IMR-90 (cell line): ENCODE data around the gene GDF10.

Experiments
- BHLHE40 ChIP-seq: fragments of 150-350 bp; IDR thresholded peaks from 2 replicates; pipeline ENCODE4 v1.6.1; 2016; ENCODE audit warnings: mild to moderate bottlenecking, low read depth, low read length
- CEBPB ChIP-seq: IDR thresholded peaks from 2 replicates; pipeline ENCODE4 v1.6.1; 2012; ENCODE audit warnings: low read depth, low read length, improper control_type of control experiment
- CTCF ChIP-seq: conservative IDR thresholded peaks from 2 replicates; pipeline ENCODE4 v1.5.1; 2012; ENCODE audit warnings: mild to moderate bottlenecking, low read depth, low read length, improper control_type of control experiment
- USF2 ChIP-seq: fragments of 150-350 bp; IDR thresholded peaks from 2 replicates; pipeline ENCODE4 v1.6.1; 2017; ENCODE audit warnings: mild to moderate bottlenecking, antibody characterized with exemption, low read length, low read depth

GRCh38 chr10:47253030-47253637 is 46.9 kb upstream of the GDF10 start:
- TF ChIP-seq BHLHE40: no peak
- TF ChIP-seq CTCF: no peak
- no peak for TF ChIP-seq CEBPB
- no peak for TF ChIP-seq USF2
